ENCODE data around the gene ZNF277.
"Not testable (repeated sequence)": the region's sequence is repeated elsewhere in the genome, so short reads cannot be mapped to it uniquely, and the experiment has no call there.

Gene ZNF277

GRCh38 chr7:112360681-112361080, 154.2 kb downstream of the ZNF277 start:
- FAIRE-seq = no peak

GRCh38 chr7:112361154-112361553, 154.7 kb downstream of the ZNF277 start:
- no peak for FAIRE-seq

- FAIRE-seq = no peak
These were observed 155.7 kb downstream of the ZNF277 start for GRCh38 chr7:112362053-112362650.

- no peak for FAIRE-seq
These were observed 156.2 kb downstream of the ZNF277 start for GRCh38 chr7:112362731-112363131.

- no peak for FAIRE-seq
These were observed 157.9 kb downstream of the ZNF277 start for GRCh38 chr7:112364388-112364787.

GRCh38 chr7:112365551-112365950, 159.1 kb downstream of the ZNF277 start:
- no peak for FAIRE-seq

- no peak for FAIRE-seq
These were observed 160.4 kb downstream of the ZNF277 start for GRCh38 chr7:112366886-112367285.

- no peak for FAIRE-seq
These were observed 163.9 kb downstream of the ZNF277 start for GRCh38 chr7:112370436-112370835.

GRCh38 chr7:112371701-112372100, 165.2 kb downstream of the ZNF277 start:
- FAIRE-seq = no peak

- FAIRE-seq = no peak
These were observed 165.6 kb downstream of the ZNF277 start for GRCh38 chr7:112372101-112372500.

- FAIRE-seq = no peak
These were observed 171.1 kb downstream of the ZNF277 start for GRCh38 chr7:112377593-112377992.

- no peak for FAIRE-seq
These were observed 175.0 kb downstream of the ZNF277 start for GRCh38 chr7:112381311-112382091.

- FAIRE-seq = no peak
These were observed 177.3 kb downstream of the ZNF277 start for GRCh38 chr7:112383671-112384417.

GRCh38 chr7:112385516-112385915, 179.0 kb downstream of the ZNF277 start:
- no peak for FAIRE-seq

- no peak for FAIRE-seq
These were observed 180.1 kb downstream of the ZNF277 start for GRCh38 chr7:112386619-112387018.

- FAIRE-seq = no peak
These were observed 183.7 kb downstream of the ZNF277 start for GRCh38 chr7:112390167-112390566.

GRCh38 chr7:112391079-112391821, 184.8 kb downstream of the ZNF277 start:
- not testable (repeated sequence) for FAIRE-seq

GRCh38 chr7:112391841-112392286, 185.4 kb downstream of the ZNF277 start:
- not testable (repeated sequence) for FAIRE-seq
